Superior temporal gyrus (tissue), 1 donor: ENCODE results near the gene NR3C1.

Experiments used
- DNase-seq: peaks from one replicate; pipeline ENCODE4 v3.0.0-alpha.2; 2016; ENCODE audit errors: extremely low spot score

Gene NR3C1

DNA sequence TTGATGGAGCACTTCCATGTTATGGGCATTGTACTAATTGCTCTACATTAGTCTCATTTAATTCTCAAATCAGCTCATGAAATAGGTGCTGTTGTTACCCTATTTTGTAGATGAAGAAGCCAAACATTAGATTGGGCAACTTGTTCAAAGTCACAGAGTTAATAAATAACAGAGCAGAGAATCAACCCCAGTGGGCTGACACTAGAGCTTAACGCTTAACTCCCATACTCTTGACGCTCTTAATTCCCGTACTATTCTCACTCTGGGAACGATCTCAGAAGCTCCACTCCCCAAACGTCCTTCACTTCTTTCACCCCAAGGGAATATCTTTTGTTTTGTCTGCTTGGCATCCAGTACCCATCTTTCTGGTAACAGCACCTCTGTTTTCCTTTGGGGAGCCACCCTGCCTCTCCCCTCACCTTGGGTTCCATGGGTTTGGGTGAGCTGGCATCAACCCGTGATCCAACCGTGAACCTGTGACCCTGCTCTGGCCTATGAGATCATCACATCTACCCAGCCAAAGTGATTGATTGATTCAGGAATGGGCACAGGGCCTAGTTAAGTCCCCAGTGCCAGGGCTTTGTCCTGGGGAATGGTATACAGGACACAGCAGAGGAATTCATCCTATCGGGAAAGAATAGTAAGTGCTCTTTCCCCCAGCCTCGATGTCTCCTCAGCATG, 169.2 kb downstream of the NR3C1 start:
- no peak for DNase-seq

DNA sequence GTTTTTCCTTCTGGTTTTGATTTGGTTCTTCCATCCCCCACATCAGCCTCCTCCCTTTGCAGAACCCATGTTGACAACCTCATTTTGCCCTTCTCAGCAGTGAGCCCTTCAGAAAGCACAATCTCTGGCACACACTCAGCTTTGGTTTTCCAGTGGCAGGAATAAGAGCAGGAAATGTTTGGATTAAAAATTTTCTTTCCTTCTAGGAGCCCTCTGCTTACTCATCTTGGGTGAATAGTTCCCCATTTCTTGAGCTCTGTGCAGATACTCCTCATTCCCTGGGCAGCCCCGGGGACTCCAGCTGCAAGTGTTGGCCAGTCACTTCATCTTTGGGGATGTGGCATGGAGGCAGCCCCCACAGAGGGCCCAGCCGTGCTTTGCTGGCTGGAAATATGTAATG, 170.5 kb downstream of the NR3C1 start:
- no peak for DNase-seq

DNA sequence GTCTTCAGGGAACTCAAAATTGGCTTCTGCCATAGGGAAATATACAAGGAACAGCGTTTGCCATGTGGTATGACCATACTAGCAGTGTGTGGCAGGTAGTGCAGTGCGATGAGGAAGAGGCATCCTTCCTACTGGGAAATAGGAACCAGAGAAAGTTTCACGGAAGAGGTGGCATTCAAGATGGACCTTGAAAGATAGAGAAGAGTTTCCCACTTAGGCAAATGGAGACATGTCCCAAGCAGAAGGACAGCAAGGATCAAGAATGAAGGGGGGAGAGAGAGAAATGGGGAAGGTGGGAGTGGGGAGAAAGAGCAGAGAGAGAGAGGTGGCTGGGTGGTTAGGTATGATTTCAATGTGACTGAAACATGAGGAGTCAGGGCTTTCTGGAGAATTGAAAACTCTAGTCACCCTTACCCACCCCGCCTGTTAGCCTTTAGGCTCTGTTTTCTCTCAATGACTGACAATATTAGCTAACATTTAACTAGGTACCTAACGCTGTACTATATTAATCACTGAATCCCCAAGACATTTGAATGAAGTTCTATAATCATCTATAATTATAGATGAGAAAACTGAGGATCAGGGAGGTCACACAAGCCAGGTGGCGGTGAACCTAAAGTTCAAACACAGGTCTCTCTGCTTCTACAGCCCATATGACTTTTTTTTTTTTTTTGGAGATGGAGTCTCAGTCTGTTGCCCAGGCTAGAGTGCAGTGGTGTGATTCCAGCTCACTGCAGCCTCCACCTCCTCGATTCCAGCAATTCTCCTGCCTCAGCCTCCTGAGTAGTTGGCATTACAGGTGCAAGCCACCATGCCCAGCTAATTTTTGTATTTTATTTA, 171.3 kb downstream of the NR3C1 start:
- no peak for DNase-seq

DNA sequence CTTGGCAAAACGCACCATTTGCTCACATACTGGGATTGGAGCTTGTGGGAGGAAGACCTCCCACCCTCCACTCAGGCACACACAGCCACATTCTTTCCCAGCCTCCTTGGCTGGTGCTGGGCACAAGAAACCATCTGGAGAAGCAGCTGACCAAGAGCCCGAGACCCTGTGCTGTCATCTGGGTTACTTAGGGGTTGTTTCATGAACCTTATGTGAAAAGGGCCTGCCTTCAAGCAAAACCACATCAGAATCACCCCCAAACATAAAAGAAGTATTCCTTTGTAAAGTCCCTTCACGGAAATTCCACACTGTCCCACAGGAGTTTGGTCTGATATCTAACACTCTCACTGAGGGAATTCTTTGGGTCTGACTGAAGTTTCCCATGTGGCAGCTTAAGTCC, 172.1 kb downstream of the NR3C1 start:
- no peak for DNase-seq

DNA sequence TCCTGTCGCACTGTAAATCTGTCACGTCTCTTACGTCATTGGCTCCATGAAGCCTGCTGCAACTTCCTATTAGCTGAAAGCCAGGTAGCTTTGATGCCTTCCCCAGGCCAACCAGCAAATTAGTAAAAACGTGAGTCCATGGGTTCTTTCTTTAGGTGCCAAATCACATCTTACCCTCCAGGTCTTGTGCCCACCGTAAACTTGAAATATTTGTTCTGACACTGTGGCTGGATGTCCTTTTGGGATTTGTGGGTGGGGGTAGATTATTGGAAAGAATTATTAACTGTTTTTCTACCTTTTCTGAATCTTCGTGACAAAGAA, 172.8 kb downstream of the NR3C1 start:
- DNase-seq: no peak

DNA sequence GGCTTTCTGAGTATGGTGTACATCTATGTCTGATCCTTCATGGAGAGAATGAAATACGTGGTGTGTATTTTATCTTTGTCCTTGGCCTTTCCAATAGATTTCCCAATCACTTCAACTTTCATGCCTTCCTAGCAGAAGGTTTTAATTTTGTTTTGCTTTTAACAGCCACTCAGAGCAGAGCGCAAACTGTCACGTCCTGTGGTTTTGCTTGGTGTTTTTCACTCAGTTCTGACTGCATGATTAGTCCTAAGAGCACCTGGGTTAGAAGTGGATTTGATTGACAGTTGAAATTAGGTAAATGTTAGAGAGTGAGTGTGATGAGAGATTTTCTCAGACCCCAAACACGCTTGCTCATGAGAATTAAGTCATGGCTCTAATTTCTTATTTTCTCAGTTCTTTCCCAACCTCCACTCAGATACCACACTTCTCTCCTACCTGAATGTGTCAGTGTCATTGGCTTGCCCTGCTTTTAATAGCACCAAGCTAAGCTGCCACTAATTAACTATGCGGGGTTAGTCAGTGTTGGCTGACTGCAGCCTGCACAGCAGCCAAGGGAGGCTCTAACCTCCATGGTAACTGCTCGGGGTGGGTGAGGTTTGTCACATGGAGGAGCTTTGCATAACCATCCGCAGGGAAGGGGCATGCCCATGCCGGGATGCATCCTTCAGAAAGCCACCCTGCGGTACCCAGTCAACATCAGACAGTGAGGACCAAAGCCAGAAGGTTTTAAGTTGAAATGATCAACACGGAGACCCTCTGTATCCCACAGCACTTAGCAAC, 173.4 kb downstream of the NR3C1 start:
- DNase-seq: no peak

DNA sequence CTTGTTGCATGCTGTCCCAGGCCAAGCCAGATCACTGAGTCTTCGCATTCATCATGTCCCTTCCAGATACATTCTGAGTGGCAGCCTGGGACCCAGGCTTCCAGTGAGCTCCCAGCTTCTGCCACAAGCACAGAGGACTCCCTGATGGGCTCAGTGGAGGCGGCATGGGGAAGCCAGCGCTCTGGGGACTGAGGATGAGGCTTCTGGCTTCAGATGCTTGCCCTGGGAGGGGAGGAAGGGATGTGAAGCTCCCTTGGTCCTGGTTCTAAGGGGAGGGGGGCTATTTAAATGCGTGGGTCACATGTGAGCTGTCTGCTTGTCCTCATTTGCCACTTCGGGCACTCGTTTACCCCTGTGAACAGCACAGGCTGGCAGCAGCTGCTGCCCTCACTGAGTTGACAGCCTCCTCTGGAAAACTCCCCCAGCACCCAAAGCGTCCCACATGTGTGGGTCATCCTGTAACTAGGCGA, 174.0 kb downstream of the NR3C1 start:
- no peak for DNase-seq

DNA sequence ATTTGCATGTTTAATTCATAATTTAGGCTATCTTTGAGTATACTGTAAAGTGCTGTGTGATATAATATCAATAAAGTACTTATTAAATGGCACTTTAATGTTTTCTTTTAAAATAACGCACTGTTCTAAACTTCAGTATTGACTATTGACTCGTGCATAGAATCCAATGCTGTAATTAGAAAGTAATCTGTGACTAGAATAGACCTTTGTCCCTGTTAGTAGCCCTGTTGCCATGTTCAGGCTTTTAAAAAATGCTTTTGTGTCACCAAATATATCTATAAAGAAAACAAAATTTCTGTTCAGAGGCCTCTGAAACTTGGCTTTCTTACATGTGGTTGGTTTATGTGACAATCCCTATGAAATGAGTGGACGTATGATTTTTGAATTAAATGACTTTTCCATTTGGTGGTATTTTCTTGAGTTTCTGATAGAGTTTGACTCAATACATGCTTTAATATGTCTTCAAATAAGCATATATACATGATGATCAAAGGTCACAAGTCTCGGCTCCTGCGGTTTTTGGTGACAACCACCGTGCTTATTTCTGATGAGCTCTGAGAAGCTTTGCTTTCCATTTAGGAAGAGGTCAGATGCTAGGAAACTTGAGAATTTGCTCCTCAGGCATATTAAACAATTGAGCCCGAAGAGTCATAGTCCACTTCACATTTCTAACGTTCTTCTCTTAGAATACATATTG, 174.7 kb downstream of the NR3C1 start:
- no peak for DNase-seq
